ENCODE measurements around the gene TANC1. TPM values are rescaled to one million over a fixed set of nuclear protein-coding genes. Genes with fewer than 3 reads are reported as not detected.

TANC1 gene
- total and polyA plus RNA-seq, 7 donors = 3.6 to 74.5 (median 47.0) TPM

- peaks cover 0 to 48% (median 30%) of the 10 kb centered on the region in 4 donors for H3K4me1 ChIP-seq
- DNase-seq = no peak
- no peak for TF ChIP-seq CTCF (IDR thresholded peaks at IDR 0.05)
- TF ChIP-seq EP300 (IDR thresholded peaks at IDR 0.05) = no peak
- TF ChIP-seq POLR2A (IDR thresholded peaks at IDR 0.05) = no peak
- TF ChIP-seq POLR2AphosphoS5 (IDR thresholded peaks at IDR 0.05) = no peak
- H3K9me3 ChIP-seq = no peaks in the 10 kb centered on the region
- WGBS, 2 donors = 76% methylated on average over 2 of the region's 2 CpGs
- H3K27ac ChIP-seq = no peak overlapping the region
- H3K27me3 ChIP-seq = no peaks in the 10 kb centered on the region
- H3K36me3 ChIP-seq = peaks cover 0 to 11% (median 1%) of the 10 kb centered on the region in 4 donors
- H3K4me3 ChIP-seq = no peak overlapping the region
- intact Hi-C loops (cut with DNase I) = no loop called here
Measured at GRCh38 chr2:159149747-159150146, 181.3 kb downstream of the TANC1 start.

- intact Hi-C loops (cut with DNase I) = no loop called here
- H3K27ac ChIP-seq = no peak overlapping the region
Measured at GRCh38 chr2:159150280-159150746, 181.9 kb downstream of the TANC1 start.

GRCh38 chr2:159151198-159152127 lies 183.0 kb downstream of the TANC1 start:
- 19 to 66% methylated on average over 5 of the region's 5 CpGs for WGBS, 2 donors
- intact Hi-C loops (cut with DNase I) = no loop called here

More at GRCh38 chr2:159150280-159150746, 181.9 kb downstream of the TANC1 start:
- peaks cover 0 to 11% (median 1%) of the 10 kb centered on the region in 4 donors for H3K36me3 ChIP-seq
- TF ChIP-seq CTCF (IDR thresholded peaks at IDR 0.05) (no peak), POLR2A (IDR thresholded peaks at IDR 0.05) (no peak), EP300 (IDR thresholded peaks at IDR 0.05) (no peak), POLR2AphosphoS5 (IDR thresholded peaks at IDR 0.05) (no peak)
- no peaks in the 10 kb centered on the region for H3K9me3 ChIP-seq
- no peak overlapping the region for H3K4me3 ChIP-seq
- no peak for DNase-seq
- H3K4me1 ChIP-seq = peaks cover 0 to 50% (median 30%) of the 10 kb centered on the region in 4 donors
- 30 to 52% methylated on average over 8 of the region's 8 CpGs for WGBS, 2 donors
- H3K27me3 ChIP-seq = no peaks in the 10 kb centered on the region

GRCh38 chr2:159152128-159152778 lies 183.8 kb downstream of the TANC1 start:
- TF ChIP-seq POLR2A (IDR thresholded peaks at IDR 0.05) (no peak), EP300 (IDR thresholded peaks at IDR 0.05) (no peak), POLR2AphosphoS5 (IDR thresholded peaks at IDR 0.05) (no peak)
- intact Hi-C loops (cut with DNase I) = no loop called here
- no peaks in the 10 kb centered on the region for H3K27me3 ChIP-seq
- no peaks in the 10 kb centered on the region for H3K9me3 ChIP-seq
- H3K4me3 ChIP-seq = no peak overlapping the region
- WGBS, 2 donors = 69 to 86% methylated on average over 4 of the region's 4 CpGs
- peaks cover 0 to 56% (median 30%) of the 10 kb centered on the region in 4 donors for H3K4me1 ChIP-seq
- no peak overlapping the region for H3K27ac ChIP-seq
- no peak for DNase-seq
- peaks cover 0 to 11% (median 1%) of the 10 kb centered on the region in 4 donors for H3K36me3 ChIP-seq

More at GRCh38 chr2:159151198-159152127, 183.0 kb downstream of the TANC1 start:
- no peak for DNase-seq
- H3K9me3 ChIP-seq = no peaks in the 10 kb centered on the region
- no peak overlapping the region for H3K4me3 ChIP-seq
- no peaks in the 10 kb centered on the region for H3K27me3 ChIP-seq
- TF ChIP-seq CTCF (IDR thresholded peaks at IDR 0.05) (no peak), POLR2A (IDR thresholded peaks at IDR 0.05) (no peak), POLR2AphosphoS5 (IDR thresholded peaks at IDR 0.05) (no peak), EP300 (IDR thresholded peaks at IDR 0.05) (no peak)
- peaks cover 0 to 59% (median 30%) of the 10 kb centered on the region in 4 donors for H3K4me1 ChIP-seq
- H3K27ac ChIP-seq = no peak overlapping the region
- H3K36me3 ChIP-seq = peaks cover 0 to 11% (median 1%) of the 10 kb centered on the region in 4 donors

GRCh38 chr2:159153063-159153462 lies 184.6 kb downstream of the TANC1 start:
- no peak for DNase-seq
- TF ChIP-seq POLR2A (IDR thresholded peaks at IDR 0.05) (no peak), POLR2AphosphoS5 (IDR thresholded peaks at IDR 0.05) (no peak)
- intact Hi-C loops (cut with DNase I) = no loop called here
- no peaks in the 10 kb centered on the region for H3K9me3 ChIP-seq
- no peak overlapping the region for H3K27ac ChIP-seq
- no peaks in the 10 kb centered on the region for H3K27me3 ChIP-seq
- H3K4me3 ChIP-seq = no peak overlapping the region
- 76 to 79% methylated on average over 4 of the region's 4 CpGs for WGBS, 2 donors
- peaks cover 0 to 11% (median 1%) of the 10 kb centered on the region in 4 donors for H3K36me3 ChIP-seq
- H3K4me1 ChIP-seq = peaks cover 0 to 58% (median 26%) of the 10 kb centered on the region in 4 donors

Measured in sigmoid colon (tissue), 7 donors.